HG03457 (cell line): ENCODE results near the gene HASPIN.
A peak's percentile ranks its signal among the peaks of the same experiment; 100 is the strongest.

Experiments used
- ATAC-seq: cut with Tn5 transposase; IDR thresholded peaks from one replicate; pipeline ENCODE4 v1.9.1; 2021; ENCODE audit warnings: moderate number of reproducible peaks; ENCODE audit not compliant: unreplicated experiment

Gene HASPIN

GRCh38 chr17:3723556-3724377, at the start of gene HASPIN:
TSS of gene HASPIN (plus strand) at chr17:3723903. CDS start at chr17:3723936, 33 bp downstream.
- ATAC-seq: peak; percentile 60

GRCh38 chr17:3675886-3676285, 47.8 kb upstream of the HASPIN start:
- no peak for ATAC-seq

GRCh38 chr17:3678095-3678820, 45.4 kb upstream of the HASPIN start:
- no peak for ATAC-seq

- ATAC-seq: no peak
These were observed 44.7 kb upstream of the HASPIN start for GRCh38 chr17:3678821-3679530.

- ATAC-seq: no peak
These were observed 44.1 kb upstream of the HASPIN start for GRCh38 chr17:3679531-3680126.

GRCh38 chr17:3681057-3681456, 42.6 kb upstream of the HASPIN start:
- no peak for ATAC-seq

GRCh38 chr17:3681565-3681964, 42.1 kb upstream of the HASPIN start:
- no peak for ATAC-seq

GRCh38 chr17:3682033-3682432, 41.7 kb upstream of the HASPIN start:
- no peak for ATAC-seq

- ATAC-seq: no peak
These were observed 40.6 kb upstream of the HASPIN start for GRCh38 chr17:3683054-3683511.

GRCh38 chr17:3685174-3685573, 38.5 kb upstream of the HASPIN start:
- ATAC-seq: no peak

GRCh38 chr17:3688027-3688553, 35.6 kb upstream of the HASPIN start:
- ATAC-seq: no peak

- no peak for ATAC-seq
These were observed 34.8 kb upstream of the HASPIN start for GRCh38 chr17:3688852-3689261.

- no peak for ATAC-seq
These were observed 34.2 kb upstream of the HASPIN start for GRCh38 chr17:3689262-3690093.

GRCh38 chr17:3690094-3690715, 33.5 kb upstream of the HASPIN start:
- ATAC-seq: no peak

- no peak for ATAC-seq
These were observed 32.1 kb upstream of the HASPIN start for GRCh38 chr17:3691617-3692067.

GRCh38 chr17:3692346-3692745, 31.4 kb upstream of the HASPIN start:
- ATAC-seq: no peak

- no peak for ATAC-seq
These were observed 30.6 kb upstream of the HASPIN start for GRCh38 chr17:3693141-3693540.

- peak; percentile 49 for ATAC-seq
These were observed 29.9 kb upstream of the HASPIN start for GRCh38 chr17:3693829-3694231.

GRCh38 chr17:3695129-3695722, 28.5 kb upstream of the HASPIN start:
- ATAC-seq: no peak
